Muscle layer of duodenum (tissue), 2 donors: ENCODE data around the gene SLC17A9.

Experiments used
- H3K27ac ChIP-seq: one replicate; pipeline ENCODE4 v1.7.0; 2013; ENCODE audit warnings: mild to moderate bottlenecking, low read length
- H3K27me3 ChIP-seq: one replicate; pipeline ENCODE4 v1.7.0; 2013; ENCODE audit warnings: low read depth, mild to moderate bottlenecking, control low read depth, low read length
- H3K36me3 ChIP-seq, 2 donors: one replicate each; pipeline ENCODE4 v1.7.0; 2013; ENCODE audit warnings: low read length in 2 of 2, control low read depth in 1 of 2, mild to moderate bottlenecking in 1 of 2; ENCODE audit not compliant: insufficient read depth in 2 of 2, control insufficient read depth in 1 of 2
- H3K4me1 ChIP-seq, 2 donors: one replicate each; pipeline ENCODE4 v1.7.0; 2013; ENCODE audit warnings: low read length in 2 of 2, mild to moderate bottlenecking in 2 of 2, control low read depth in 1 of 2, moderate library complexity in 1 of 2; ENCODE audit not compliant: insufficient read depth in 2 of 2, control insufficient read depth in 1 of 2
- H3K4me3 ChIP-seq, 2 donors: one replicate each; pipeline ENCODE4 v1.7.0; 2013; ENCODE audit warnings: low read length in 2 of 2, low read depth in 1 of 2, mild to moderate bottlenecking in 1 of 2
- H3K9me3 ChIP-seq, 2 donors: one replicate each; pipeline ENCODE4 v1.7.0; 2013; ENCODE audit warnings: low read length in 2 of 2, control low read depth in 1 of 2, mild to moderate bottlenecking in 1 of 2; ENCODE audit not compliant: control insufficient read depth in 1 of 2
- donor health status: healthy.

The SLC17A9 gene

GRCh38 chr20:63014710-63015109 is 62.2 kb downstream of the SLC17A9 start:
- H3K9me3 ChIP-seq, result peaks cover 11 to 14% of the 10 kb centered on the region in 2 donors
- no peaks in the 10 kb centered on the region for H3K36me3 ChIP-seq
- H3K4me3 ChIP-seq, result no peak overlapping the region
- peaks cover 45% of the 10 kb centered on the region for H3K27me3 ChIP-seq
- no peak overlapping the region for H3K27ac ChIP-seq
- peaks cover 0 to 4% of the 10 kb centered on the region in 2 donors for H3K4me1 ChIP-seq

- peaks cover 11 to 15% of the 10 kb centered on the region in 2 donors for H3K9me3 ChIP-seq
- H3K27me3 ChIP-seq, result peaks cover 40% of the 10 kb centered on the region
- peaks cover 0 to 3% of the 10 kb centered on the region in 2 donors for H3K4me1 ChIP-seq
- H3K27ac ChIP-seq, result no peak overlapping the region
- H3K4me3 ChIP-seq, result no peak overlapping the region
- no peaks in the 10 kb centered on the region for H3K36me3 ChIP-seq
Observed at GRCh38 chr20:63015147-63015661, 62.7 kb downstream of the SLC17A9 start.

GRCh38 chr20:63015662-63016361 is 63.3 kb downstream of the SLC17A9 start:
- Histone ChIP-seq H3K4me3 (no peak overlapping the region), H3K27ac (no peak overlapping the region), H3K4me1 (no peaks in the 10 kb centered on the region), H3K27me3 (peaks cover 40% of the 10 kb centered on the region), H3K36me3 (no peaks in the 10 kb centered on the region), H3K9me3 (peaks cover 11 to 21% of the 10 kb centered on the region in 2 donors)

- Histone ChIP-seq H3K4me3 (no peak overlapping the region), H3K27me3 (peaks cover 33% of the 10 kb centered on the region), H3K4me1 (no peaks in the 10 kb centered on the region), H3K9me3 (peaks cover 11 to 24% of the 10 kb centered on the region in 2 donors), H3K27ac (no peak overlapping the region), H3K36me3 (no peaks in the 10 kb centered on the region)
Observed at GRCh38 chr20:63016514-63017075, 64.1 kb downstream of the SLC17A9 start.

- H3K27me3 ChIP-seq, result peaks cover 30% of the 10 kb centered on the region
- H3K4me1 ChIP-seq, result no peaks in the 10 kb centered on the region
- peaks cover 11 to 22% of the 10 kb centered on the region in 2 donors for H3K9me3 ChIP-seq
- no peak overlapping the region for H3K4me3 ChIP-seq
- H3K27ac ChIP-seq, result no peak overlapping the region
- H3K36me3 ChIP-seq, result no peaks in the 10 kb centered on the region
Observed at GRCh38 chr20:63017076-63017825, 64.7 kb downstream of the SLC17A9 start.

- no peaks in the 10 kb centered on the region for H3K4me1 ChIP-seq
- peaks cover 30% of the 10 kb centered on the region for H3K27me3 ChIP-seq
- no peak overlapping the region for H3K27ac ChIP-seq
- H3K9me3 ChIP-seq, result peaks cover 6 to 18% of the 10 kb centered on the region in 2 donors
- no peaks in the 10 kb centered on the region for H3K36me3 ChIP-seq
- no peak overlapping the region for H3K4me3 ChIP-seq
Observed at GRCh38 chr20:63017826-63018411, 65.4 kb downstream of the SLC17A9 start.
